GM19193 (cell line): Measurements from ENCODE around the gene IRAK2.
A peak's percentile ranks its signal among the peaks of the same experiment; 100 is the strongest.

Experiments
- POLR2A ChIP-seq: IDR thresholded peaks from 4 replicates; pipeline ENCODE4 v1.6.1; 2011; ENCODE audit not compliant: insufficient read depth, insufficient read length; ENCODE audit errors: extremely low read depth

Gene IRAK2

DNA sequence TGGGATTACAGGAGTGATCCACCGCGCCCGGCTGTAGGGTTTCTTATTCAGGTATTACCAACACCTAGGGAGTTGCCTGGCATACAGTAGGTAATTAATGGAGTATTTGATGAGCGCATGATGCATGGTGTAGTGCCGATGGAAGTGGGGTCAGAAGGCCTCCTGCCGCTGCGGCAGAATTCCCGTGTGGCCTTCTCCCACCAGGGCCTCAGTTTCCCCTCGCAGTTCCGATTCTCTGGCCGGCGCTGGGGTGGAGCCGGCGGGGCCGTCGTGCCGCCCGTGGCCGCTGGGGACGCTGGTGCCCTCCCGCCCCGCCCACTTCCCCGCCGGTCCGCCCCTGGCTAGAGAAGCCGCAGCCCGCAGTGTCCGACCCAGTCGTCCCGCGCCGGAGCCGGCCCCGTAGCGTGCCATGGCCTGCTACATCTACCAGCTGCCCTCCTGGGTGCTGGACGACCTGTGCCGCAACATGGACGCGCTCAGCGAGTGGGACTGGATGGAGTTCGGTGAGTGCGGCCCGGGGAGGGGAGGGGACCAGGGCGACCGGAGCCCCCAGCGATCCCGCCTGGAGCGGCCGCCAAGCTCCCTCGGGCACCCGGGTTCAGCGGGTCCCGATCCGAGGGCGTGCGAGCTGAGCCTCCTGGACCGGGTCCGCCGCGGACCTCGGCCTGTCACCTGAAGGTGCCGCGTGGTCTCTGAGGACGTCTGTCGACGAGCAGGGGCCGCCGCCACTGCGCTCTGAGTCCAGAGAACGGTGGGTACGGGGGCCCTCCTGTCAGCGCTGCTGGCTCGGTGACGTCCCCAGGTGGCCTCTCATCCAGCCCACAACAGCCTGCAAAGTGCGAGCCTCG lies at the start of gene IRAK2:
TSS of gene IRAK2 (plus strand) at position 374 of the 848 bp plus-strand sequence. CDS start at position 410, 36 bp downstream.
- TF ChIP-seq POLR2A = peak; percentile 46

DNA sequence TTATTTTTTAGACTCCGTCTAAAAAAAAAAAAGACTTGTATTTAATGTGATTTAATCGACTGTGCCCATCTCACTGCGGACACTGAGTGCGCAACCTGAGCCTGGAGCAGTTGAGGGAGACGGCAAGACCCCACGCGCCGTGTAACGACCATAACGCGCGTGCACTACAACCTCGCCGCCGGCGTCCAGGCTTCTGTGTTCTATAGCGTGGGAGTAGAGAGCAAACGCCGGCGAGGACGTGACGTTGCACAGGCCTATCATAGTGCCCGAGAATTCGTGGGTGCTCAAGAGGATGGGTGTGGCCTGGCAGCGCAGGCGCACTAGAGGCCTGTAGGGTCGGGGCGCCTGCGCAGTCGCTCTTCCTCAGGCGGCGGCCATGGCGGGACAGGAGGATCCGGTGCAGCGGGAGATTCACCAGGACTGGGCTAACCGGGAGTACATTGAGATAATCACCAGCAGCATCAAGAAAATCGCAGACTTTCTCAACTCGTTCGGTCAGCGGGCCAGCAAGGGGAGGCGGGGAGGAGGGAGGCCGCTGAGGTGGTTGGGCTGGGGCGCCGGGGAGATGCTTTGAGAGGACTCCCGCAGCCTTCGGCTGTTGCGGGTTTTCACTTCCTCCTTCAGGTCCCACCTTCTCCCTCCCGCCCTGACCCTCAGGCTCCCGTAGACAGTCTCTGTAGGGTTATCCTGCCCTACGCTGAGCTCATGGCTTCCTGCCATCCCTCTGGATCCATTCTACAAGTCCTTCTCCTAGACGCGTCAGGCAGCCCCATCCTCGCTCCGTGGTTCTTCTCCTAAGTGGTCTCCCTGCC lies 49.2 kb upstream of the IRAK2 start, which contains the start of gene BRK1:
TSS of gene BRK1 (plus strand) at position 350 of the 812 bp plus-strand sequence. CDS start at position 377, 27 bp downstream.
- peak; percentile 97 for TF ChIP-seq POLR2A

DNA sequence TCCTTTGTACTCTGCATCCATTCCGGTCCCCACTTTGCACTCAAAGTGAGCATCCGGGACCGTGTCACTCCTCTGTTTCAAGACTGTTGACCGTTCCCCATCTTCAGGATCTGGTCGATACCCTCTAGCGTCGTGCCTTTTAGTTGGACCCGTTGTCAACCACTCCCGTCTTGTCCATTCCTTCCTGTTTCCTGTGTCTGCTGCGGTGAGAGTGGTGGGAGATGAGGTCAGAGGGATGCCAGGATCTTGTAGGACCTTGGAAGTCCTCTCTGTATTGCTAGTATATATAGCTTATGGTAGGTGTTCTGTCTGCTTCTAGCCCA lies 48.6 kb upstream of the IRAK2 start:
- TF ChIP-seq POLR2A = no peak

GRCh38 chr3:10116928-10117327 lies 47.8 kb upstream of the IRAK2 start:
- TF ChIP-seq POLR2A = no peak

GRCh38 chr3:10119376-10119775 lies 45.3 kb upstream of the IRAK2 start:
- TF ChIP-seq POLR2A = no peak

- no peak for TF ChIP-seq POLR2A
Measured at GRCh38 chr3:10121064-10121463, 43.7 kb upstream of the IRAK2 start.

- TF ChIP-seq POLR2A = no peak
Measured at GRCh38 chr3:10122724-10123123, 42.0 kb upstream of the IRAK2 start.

GRCh38 chr3:10136426-10137005 lies 28.2 kb upstream of the IRAK2 start:
- no peak for TF ChIP-seq POLR2A

DNA sequence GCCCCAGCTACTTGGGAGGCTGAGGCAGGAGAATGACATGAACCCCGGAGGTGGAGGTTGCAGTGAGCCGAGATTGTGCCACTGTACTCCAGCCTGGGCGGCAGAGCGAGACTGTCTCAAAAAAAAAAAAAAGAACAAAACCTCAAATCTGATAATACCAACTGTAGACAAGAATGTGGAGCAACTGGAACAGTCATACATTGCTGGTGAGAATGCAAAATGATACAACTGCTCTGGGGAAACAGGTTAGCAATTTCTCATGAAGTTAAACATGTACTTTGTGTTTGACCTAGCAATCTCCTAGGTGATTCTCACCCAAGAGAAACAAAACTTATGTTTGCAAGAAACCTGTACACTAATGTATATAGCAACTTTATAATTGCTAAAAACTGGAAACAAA lies 27.5 kb upstream of the IRAK2 start:
- no peak for TF ChIP-seq POLR2A

- no peak for TF ChIP-seq POLR2A
Measured at GRCh38 chr3:10140996-10141546, 23.6 kb upstream of the IRAK2 start.

DNA sequence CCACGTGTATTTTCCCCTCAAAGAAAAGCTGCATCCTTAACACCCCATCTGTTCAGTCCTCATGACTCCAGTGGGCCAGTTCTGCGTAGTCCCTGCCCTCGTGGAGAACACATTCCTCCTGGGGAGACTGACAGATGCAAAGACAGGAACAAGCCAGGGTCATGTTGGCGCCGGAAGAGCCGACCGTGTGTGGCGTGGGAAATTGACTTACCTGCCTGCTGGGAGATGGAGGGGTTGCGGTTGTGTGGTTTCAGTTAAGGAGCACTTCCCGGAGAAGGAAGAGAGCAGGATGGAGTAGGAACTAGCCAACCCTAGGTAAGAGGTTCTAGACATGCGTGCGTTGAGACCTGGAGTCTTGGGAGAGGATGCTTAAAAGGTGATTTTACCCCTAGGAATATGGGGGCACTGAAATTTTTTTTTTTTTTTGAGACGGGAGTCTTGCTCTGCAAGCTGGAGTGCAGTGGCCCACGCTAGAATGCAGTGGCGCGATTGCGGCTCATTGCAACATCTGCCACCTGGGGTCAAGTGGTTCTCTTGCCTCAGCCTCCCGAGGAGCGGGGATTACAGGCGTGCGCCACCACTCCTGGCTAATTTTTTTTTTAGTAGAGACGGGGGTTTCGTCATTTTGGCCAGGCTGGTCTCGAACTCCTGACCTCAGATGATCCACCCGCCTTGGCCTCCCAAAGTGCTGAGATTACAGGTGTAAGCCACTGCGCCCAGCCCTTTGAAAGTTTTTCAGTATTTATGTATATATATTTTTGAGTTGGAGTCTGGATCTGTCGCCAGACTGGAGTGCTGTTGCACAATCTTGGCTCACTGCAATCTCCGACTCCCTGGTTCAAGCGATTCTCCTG lies 21.8 kb upstream of the IRAK2 start:
- no peak for TF ChIP-seq POLR2A

- no peak for TF ChIP-seq POLR2A
Measured at GRCh38 chr3:10145685-10146084, 19.0 kb upstream of the IRAK2 start.

- no peak for TF ChIP-seq POLR2A
Measured at GRCh38 chr3:10149226-10149625, 15.5 kb upstream of the IRAK2 start.

DNA sequence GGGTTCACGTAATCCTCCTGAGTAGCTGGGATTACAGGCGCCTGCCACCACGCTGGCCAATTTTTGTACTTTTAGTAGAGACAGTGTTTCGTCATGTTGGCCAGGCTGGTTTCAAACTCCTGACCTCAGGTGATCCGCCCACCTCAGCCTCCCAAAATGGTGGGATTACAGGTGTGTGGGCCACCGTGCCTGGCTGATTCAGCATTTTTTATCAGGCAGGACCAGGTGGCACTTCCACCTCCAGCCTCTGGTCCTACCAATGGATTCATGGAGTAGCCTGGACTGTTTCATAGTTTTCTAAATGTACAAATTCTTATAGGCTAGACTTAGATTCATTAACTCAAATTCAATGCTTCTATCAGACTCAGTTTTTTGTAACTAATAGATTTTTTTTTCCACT lies 13.7 kb upstream of the IRAK2 start:
- TF ChIP-seq POLR2A = no peak
